ENCODE measurements around the gene ADAMTSL4.

Gene ADAMTSL4

DNA sequence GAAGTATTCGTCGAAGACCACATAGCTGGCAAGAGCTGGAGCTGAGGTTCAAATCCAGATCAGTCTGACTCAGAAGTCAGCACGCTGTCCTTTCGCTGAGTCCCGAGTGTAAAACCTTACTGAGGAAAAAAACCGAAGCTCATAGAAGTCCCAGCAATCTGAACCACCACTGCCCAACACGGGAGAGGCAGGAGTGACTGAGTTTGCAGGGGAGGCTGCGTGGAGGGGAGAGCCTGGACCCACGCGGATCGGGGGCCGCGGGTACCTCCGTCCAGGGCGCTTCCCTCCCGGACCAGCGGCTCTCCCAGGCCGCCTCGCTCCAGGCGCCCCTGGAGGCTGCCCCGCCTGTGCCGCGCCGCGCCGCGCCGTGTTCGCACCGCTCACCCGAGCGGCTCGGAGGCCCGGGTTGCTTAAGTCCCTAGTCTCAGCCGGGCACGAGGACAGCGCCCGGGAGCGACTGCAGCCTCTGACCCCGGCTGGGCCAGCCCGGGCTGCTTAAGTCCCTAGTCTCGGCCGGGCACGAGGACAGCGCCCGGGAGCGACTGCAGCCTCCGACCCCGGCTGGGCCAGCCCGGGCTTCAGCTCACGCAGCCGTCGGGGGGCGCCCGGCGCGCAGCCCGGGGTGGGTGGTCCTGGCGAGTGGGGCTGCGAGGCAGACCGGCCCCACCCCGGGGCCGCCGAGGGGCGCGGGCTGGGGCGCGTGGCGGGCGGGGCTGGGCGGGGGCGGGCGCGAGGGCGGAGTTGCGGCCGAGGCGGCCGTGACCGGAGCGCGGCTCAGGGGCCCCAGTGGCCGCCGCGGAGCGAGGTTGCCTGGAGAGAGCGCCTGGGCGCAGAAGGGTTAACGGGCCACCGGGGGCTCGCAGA, at the start of gene ADAMTSL4:
Gene ADAMTSL4, plus strand, starts transcription at position 777 of the 864 bp plus-strand sequence. CDS start 2,881 bp downstream, outside the sequence.
- no peak for DNase-seq

GRCh38 chr1:150505431-150505830, 43.8 kb upstream of the ADAMTSL4 start:
- no peak for DNase-seq

- no peak for DNase-seq
Measured at GRCh38 chr1:150507912-150508864, 41.0 kb upstream of the ADAMTSL4 start, which contains the start of gene ECM1. Gene ECM1 (plus strand): TSS chr1:150508109. CDS start chr1:150508210, 101 bp downstream.

DNA sequence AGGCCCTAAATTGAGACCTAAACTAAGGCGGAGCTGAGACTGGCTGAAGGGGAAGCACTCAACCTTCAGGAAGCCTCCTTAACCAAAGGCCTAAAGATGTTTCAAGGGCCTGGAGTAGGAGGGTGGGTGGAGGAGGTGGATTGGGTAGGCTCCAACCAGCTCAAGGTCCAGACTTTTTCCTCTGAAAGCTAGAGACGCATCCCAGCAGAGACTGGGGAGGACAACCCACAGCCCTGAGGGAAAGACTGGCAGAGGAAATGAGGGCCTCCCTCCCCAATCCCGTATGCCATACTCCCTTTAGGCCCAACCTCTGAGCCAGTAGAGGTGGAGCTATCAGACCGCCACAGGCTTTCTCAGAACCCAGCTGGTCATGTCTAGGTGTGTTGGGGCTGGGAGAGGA, 40.2 kb upstream of the ADAMTSL4 start:
- DNase-seq, result no peak

DNA sequence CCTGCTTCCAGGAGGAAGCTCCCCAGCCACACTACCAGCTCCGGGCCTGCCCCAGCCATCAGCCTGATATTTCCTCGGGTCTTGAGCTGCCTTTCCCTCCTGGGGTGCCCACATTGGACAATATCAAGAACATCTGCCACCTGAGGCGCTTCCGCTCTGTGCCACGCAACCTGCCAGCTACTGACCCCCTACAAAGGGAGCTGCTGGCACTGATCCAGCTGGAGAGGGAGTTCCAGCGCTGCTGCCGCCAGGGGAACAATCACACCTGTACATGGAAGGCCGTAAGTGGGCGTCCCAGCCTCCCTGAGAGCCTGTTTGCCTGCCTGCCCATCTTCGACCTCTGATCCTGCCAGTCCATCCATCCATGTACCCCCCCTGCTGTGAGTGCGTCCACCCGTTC, 37.7 kb upstream of the ADAMTSL4 start:
- no peak for DNase-seq

DNA sequence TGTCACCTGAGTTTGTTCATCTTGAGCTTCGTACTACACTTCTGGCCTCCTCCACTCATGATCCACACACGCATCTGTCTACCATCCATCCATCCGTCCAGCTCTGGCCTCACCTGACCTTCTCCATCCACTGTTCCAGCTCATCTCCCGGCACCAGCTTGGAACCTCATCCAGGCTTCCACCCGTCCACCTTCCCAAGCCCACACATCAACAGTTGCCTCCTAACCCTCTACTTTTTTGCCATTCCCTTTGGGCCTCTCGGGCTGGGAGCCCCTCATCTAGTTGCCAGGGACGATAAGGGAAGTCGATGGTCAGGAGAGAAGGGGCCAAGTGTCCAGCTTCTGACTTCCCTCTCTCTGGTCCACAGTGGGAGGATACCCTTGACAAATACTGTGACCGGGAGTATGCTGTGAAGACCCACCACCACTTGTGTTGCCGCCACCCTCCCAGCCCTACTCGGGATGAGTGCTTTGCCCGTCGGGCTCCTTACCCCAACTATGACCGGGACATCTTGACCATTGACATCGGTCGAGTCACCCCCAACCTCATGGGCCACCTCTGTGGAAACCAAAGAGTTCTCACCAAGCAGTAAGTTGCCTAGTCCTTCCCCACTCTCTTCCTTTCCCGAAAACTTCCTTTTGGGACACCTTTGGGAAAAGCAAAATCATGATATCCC, 37.1 kb upstream of the ADAMTSL4 start:
- DNase-seq, result no peak

- DNase-seq, result no peak
Measured at GRCh38 chr1:150512846-150513245, 36.4 kb upstream of the ADAMTSL4 start.

GRCh38 chr1:150513351-150513791, 35.8 kb upstream of the ADAMTSL4 start:
- DNase-seq, result no peak

- DNase-seq, result no peak
Measured at GRCh38 chr1:150514260-150514659, 34.9 kb upstream of the ADAMTSL4 start.

DNA sequence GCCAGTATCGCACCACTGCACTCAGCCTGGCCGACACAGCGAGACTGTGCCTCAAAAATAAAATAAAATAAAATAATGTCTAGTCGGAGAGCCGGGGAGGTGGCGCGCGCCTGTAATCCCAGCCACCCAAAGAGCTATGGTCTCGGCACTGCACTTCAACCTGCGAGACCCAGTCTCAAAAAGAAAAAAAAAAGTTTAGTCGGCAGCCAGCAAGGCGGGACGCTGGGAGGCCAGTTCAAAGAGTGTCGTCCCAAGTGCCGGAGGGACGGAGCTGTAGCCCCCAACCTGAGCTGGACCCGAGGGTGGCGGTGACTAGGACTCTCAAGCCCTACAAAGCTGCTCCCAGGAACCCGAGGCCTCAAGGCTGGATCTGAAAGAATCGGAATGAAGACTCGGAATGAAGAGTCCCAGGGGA, 34.3 kb upstream of the ADAMTSL4 start:
- no peak for DNase-seq

DNA sequence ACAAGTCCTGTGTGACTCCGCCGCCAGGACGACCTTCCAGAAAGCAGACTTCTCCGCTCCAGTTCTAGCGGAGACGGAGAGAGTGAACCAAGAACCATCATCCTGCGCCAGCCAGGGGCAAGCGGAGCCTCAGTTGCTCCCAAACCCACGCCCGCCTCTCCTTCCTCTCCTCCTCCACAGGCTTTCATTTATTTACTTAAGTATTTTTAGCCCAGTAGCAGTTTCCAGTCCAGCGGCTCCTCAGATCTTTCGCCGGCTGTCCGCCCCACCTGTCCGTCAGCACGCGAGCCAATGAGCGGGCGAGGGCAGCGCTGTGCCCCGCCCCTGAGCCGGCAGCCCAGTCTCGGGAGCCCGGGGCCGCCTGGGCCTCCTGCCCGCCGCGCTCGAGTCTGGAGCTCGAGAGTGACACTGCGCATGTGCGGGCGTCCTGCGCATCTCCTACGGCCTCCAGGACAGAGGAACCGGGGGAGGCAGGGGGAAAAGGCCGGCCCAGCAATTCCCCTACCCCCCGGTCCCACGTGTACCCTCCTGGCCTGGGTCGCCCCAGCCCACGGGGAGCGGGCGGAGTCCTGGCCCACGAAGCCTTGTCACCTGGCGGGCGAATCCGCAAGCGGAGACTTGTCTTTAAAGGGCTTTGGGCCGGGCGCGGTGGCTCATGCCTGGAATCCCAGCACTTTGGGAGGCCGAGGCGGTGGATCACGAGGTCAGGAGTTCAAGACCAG, 33.7 kb upstream of the ADAMTSL4 start, which contains the start of gene FALEC:
Gene FALEC, plus strand, starts transcription at position 425 of the 722 bp plus-strand sequence.
- peak; percentile 79 for DNase-seq

DNA sequence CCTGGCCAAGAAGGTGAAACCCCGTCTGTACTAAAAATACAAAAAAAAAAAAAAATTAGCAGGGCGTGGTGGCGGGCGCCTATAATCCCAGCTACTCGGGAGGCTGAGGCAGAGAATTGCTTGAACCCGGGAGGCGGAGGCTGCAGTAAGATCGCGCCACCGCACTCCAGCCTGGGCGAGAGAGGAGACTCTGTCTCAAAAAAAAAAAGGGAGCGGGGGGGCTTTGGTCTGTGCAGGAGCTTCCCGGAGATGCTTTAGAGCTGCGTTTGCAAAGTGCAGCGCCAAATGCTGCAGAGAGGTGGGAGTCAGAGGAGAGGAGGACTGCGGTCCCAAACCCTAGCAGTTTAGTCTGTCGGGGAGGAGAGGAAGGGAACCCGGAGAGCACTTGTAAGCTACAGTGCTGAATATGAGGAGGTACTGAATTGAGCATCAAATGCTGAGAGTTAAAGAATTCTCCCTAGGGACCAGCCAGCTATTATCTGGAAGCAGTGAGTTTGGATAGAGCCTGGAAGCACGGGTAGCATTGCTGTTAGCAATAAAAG, 33.1 kb upstream of the ADAMTSL4 start:
- DNase-seq, result no peak

GRCh38 chr1:150516616-150517015, 32.6 kb upstream of the ADAMTSL4 start:
- no peak for DNase-seq

DNA sequence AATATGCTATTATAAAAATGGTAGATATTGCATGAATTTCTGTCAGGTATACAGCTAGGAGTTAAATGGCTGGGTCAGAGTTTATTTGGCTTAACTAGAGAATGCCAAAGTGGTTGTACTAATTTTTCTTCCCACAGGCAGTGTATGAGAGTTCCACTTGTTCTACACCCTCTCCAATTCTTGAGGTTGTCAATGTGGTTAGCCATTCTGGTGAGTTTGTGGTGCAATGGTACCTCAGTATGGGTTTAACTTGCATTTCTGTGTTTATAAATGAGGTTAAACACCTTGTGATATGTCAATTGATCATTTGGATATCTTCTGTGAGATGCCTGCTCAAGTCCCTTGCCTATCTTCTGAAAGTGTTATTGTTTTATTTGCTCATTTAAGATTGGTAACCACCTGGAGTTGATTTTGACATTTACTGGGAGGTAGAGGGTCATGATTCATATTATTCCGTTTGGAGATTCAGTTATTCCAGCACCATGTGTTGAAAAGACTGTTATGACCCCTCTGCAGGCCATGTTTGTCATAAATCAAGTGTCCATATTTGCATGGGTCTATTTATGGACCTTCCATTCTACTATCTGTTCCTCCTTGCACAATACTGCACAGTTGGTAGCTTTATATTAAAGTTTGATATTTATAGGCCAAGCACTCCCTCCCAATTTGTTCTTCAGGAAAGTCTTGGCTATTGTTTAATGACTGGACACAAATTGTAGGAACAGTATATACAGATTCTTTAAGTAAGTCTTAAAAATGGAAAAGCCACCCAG, 27.8 kb upstream of the ADAMTSL4 start:
- DNase-seq, result no peak

- DNase-seq, result no peak
Measured at GRCh38 chr1:150525348-150525747, 23.9 kb upstream of the ADAMTSL4 start.

GRCh38 chr1:150528196-150528595, 21.0 kb upstream of the ADAMTSL4 start:
- no peak for DNase-seq

- no peak for DNase-seq
Measured at GRCh38 chr1:150529017-150529416, 20.2 kb upstream of the ADAMTSL4 start.

DNA sequence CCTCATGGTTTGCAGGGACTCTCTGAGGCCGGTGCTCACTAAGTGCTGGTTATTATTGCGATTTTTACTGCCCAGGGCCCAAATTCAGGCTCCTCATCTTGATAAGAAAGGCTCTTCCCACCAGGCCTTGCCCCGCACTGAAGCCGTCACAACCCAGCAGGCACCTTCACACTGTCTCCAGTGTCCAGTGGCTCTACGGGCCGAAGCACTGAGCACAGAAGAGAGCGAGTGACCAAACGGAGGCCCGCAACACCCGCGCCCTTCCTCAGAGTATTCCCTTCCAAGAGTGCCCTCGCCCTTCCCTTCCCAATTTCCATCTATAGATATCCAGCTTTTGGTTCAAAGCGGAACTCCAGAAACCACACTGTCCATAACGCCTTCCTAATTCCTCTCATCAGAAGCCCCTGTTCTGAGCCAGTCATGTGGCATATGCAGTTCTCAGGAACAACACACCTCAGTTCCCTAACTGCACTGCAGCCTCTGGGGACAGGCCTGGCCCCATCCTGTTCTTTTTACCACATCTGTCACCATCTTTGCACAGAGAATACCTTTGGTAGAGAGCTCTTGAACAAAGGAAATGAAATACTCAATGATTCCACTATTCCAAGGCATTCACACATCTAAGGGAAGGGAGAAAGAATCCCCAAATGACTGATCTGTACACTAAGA, 18.6 kb upstream of the ADAMTSL4 start:
- DNase-seq, result no peak

- DNase-seq, result no peak
Measured at GRCh38 chr1:150532860-150533259, 16.3 kb upstream of the ADAMTSL4 start.

DNA sequence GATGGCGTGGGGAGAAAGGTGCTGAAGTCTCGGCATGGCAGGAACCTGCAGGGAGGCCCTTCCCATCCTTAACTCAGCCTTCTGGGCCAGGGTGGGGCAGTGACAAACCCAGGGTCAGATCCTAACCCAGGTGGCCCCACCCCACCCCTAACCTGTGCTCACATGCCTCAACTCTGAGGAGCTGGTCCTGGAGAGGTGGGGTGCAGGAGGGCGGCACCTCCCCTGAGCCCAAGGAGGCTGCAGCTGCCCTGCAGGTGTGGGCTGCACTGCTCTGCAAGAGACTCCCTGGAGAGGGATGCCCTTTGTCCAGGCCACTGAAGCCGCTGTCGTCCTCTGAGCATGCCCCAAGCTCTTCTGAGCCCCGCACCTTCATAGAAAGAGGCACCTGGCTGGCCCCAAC, 15.2 kb upstream of the ADAMTSL4 start:
- no peak for DNase-seq

Measured in activated T-cell treated with anti-CD3 and anti-CD28 coated beads for 4 hours (primary cell).